Measurements from ENCODE around the gene PXT1.

DNA sequence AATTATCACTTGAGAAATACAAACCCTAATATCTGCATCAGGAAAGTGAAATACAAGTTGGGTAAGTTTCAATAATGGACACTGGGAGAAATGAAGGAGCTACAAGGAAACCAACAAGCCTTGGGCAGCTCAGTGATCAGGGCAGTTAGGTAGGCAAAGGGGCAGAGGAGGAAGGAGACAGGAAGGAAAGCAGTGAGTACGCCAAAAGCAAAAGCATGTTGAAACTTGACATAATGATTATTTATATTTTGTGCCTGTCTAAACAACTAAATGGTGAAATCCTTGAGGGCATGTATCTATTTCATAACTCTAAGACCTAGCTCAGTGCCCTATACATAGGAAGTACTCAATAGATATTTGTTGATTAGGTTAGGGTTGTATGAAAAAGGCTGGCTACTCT is 23.3 kb downstream of the PXT1 start:
- TF ChIP-seq, protein P1, sequence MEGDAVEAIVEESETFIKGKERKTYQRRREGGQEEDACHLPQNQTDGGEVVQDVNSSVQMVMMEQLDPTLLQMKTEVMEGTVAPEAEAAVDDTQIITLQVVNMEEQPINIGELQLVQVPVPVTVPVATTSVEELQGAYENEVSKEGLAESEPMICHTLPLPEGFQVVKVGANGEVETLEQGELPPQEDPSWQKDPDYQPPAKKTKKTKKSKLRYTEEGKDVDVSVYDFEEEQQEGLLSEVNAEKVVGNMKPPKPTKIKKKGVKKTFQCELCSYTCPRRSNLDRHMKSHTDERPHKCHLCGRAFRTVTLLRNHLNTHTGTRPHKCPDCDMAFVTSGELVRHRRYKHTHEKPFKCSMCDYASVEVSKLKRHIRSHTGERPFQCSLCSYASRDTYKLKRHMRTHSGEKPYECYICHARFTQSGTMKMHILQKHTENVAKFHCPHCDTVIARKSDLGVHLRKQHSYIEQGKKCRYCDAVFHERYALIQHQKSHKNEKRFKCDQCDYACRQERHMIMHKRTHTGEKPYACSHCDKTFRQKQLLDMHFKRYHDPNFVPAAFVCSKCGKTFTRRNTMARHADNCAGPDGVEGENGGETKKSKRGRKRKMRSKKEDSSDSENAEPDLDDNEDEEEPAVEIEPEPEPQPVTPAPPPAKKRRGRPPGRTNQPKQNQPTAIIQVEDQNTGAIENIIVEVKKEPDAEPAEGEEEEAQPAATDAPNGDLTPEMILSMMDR (IDR thresholded peaks at IDR 0.05), result no peak
- TF ChIP-seq POLR2AphosphoS5 (IDR thresholded peaks at IDR 0.05) (no peak), POLR2A (IDR thresholded peaks at IDR 0.05) (no peak)

Data from breast epithelium (tissue), 3 donors.